Ovary (tissue), 3 donors: ENCODE measurements around the gene UBE3C.

ENCODE experiments used
- EP300 ChIP-seq: sonication (generic); formaldehyde crosslinking; IDR thresholded peaks from one replicate; pipeline ENCODE4 v1.6.1; 2017; ENCODE audit warnings: antibody characterized with exemption
- POLR2A ChIP-seq: fragments of 450-650 bp; IDR thresholded peaks from one replicate; pipeline ENCODE4 v1.6.1; 2017; ENCODE audit warnings: antibody characterized with exemption, mild to moderate bottlenecking, moderate library complexity
- TF ChIP-seq, protein P1 (sequence below), 3 donors: fragments of 450-650 bp in 2 of 3; fragments of 200-600 bp in 1 of 3; IDR thresholded peaks; one replicate each; pipeline versions ENCODE4 v1.5.1 to v1.8.0; 2016 to 2022; ENCODE audit warnings: antibody characterized with exemption in 3 of 3, mild to moderate bottlenecking in 1 of 3
- donor health status: DM: no; HTN: no; CAD: no.

DNA sequence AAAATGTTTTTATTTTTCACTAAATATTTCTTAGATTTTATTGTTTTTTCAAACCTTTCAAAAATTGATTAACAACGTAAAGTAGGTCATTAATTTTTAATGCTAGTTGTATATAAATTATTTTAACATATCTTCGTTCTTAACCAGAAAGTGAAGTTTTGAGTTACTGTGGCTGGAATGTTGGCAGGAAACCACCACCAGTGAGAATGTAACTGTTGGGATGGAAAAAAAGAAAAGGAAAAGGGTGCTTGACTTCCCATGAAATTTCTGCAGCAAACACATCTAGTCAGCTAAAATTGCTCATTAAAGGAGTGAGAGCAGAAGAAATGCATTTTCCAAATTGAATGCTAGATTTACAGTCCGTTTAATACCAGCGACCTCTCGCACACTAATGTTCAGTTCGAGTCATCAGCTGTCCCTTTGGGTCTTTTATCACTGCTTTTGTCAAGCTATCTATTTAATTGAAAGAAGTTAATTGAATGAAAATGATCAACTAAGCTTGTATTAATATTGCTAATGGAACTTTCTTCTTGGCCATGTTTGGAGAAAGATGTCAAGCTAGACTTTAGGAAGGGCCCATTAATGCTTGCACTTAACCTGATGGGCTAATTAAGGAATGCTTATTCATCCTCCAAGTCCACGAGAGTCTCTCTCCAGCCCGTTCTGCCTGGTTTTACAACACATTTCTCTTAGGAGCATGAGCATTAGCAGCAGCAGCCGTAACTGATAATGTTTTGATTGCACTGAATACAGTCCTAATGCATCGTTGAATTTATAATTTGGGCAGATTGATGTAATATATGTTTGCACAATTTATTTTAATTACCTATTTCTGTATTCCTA, 70.1 kb downstream of the UBE3C start:
- TF ChIP-seq, protein P1, sequence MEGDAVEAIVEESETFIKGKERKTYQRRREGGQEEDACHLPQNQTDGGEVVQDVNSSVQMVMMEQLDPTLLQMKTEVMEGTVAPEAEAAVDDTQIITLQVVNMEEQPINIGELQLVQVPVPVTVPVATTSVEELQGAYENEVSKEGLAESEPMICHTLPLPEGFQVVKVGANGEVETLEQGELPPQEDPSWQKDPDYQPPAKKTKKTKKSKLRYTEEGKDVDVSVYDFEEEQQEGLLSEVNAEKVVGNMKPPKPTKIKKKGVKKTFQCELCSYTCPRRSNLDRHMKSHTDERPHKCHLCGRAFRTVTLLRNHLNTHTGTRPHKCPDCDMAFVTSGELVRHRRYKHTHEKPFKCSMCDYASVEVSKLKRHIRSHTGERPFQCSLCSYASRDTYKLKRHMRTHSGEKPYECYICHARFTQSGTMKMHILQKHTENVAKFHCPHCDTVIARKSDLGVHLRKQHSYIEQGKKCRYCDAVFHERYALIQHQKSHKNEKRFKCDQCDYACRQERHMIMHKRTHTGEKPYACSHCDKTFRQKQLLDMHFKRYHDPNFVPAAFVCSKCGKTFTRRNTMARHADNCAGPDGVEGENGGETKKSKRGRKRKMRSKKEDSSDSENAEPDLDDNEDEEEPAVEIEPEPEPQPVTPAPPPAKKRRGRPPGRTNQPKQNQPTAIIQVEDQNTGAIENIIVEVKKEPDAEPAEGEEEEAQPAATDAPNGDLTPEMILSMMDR (IDR thresholded peaks at IDR 0.05) = no peak
- TF ChIP-seq POLR2A (no peak), EP300 (no peak)
